ENCODE measurements around the gene LILRA1.
"Not testable (repeated sequence)": the region's sequence is repeated elsewhere in the genome, so short reads cannot be mapped to it uniquely, and the experiment has no call there.

Gene LILRA1

DNA sequence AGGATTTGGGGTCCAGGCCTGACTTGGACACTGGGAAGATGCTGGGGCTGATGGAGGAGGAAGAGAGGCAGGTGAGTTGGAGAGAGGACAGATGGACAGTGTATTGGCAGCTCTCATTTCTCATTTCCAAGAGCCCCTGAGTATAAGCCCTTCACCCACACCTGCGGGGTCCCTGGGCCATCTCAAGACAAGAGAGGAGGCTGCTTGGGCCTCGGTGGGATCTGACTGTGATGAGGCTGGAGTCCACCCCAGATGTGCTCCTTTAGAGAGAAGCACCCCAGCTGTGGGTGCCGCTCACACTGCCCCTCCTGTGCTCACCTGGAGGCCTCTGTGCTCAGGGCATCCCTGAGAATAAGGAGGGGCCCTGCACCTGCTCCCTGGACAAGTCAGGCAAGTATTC, 16.1 kb upstream of the LILRA1 start:
- DNase-seq (ENCODE audit: low spot score): no peak

DNA sequence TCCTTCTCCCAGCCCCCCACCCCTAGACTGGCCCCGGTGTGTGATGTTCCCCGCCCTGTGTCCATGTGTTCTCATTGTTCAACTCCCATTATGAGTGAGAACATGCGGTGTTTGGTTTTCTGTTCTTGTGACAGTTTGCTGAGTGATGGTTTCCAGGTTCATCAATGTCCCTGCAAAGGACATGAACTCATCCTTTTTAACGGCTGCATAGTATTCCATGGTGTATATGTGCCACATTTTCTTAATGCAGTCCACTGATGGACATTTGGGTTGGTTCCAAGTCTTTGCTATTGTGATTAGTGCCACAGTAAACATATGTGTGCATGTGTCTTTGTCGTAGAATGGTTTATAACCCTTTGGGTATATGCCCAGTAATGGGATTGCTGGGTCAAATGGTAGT, 15.2 kb upstream of the LILRA1 start:
- not testable (repeated sequence) for DNase-seq (ENCODE audit: low spot score)

DNA sequence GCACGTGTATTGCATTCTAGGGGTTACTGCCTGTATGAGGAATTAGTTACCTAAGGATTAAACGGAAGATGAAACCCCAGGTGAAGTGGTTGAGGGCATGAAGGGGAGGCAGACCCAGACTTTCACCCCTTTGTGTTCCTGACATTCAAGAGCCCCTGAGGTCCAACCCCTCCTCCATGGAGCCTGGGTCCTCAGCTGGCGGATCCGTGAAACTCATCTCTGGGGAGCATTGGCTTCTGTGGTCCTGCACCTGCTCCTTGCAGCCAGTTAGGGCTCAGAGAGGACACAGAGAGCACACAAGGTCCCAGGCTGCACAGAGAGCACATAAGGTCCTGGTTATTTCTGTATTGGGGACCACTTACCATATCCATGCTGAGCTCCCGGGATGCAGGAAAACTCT, 7.0 kb upstream of the LILRA1 start:
- DNase-seq (ENCODE audit: low spot score): no peak

DNA sequence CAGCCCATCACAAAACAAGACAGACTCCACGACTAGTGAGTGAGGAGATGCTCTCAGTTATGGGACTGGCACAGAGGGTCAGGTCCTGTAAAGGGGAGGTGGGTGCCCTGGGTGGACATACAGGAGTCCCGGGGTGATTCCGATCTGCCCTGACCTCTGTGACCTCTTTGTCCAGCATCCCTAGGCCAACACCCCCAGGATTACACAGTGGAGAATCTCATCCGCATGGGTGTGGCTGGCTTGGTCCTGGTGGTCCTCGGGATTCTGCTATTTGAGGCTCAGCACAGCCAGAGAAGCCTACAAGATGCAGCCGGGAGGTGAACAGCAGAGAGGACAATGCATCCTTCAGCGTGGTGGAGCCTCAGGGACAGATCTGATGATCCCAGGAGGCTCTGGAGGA, 6.4 kb upstream of the LILRA1 start:
- no peak for DNase-seq (ENCODE audit: low spot score)

DNA sequence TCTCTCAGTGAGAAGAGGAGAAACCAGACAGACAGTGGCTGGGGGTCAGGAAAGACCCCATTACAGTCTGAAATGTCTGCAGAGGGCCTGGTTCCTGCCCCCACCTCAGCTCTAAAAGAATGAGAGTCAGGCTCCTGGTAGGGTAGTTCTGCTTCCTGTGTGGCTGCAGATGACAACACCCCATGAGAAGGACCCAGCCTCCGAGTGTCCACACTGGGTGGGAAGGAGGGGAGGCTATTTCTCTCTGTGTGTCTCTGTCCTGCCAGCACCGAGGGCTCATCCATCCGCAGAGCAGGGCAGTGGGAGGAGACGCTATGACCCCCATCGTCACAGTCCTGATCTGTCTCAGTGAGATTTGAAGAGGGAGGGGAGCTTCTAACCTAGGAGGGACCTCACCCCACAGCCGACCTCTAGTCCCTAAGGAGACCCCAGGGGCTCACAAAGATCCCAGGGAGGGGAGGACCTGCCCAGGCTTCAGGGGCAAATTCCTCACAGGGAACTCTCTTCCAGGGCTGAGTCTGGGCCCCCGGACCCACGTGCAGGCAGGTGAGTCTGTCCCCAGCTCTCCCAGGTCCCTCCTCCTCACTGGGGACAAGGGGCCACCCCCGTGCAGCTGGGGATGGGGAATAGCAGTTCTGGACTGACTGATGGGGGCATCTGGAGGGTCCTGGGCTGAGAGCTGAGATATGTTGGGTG, 647 bp downstream of the LILRA1 start:
- DNase-seq (ENCODE audit: low spot score): not testable (repeated sequence)

DNA sequence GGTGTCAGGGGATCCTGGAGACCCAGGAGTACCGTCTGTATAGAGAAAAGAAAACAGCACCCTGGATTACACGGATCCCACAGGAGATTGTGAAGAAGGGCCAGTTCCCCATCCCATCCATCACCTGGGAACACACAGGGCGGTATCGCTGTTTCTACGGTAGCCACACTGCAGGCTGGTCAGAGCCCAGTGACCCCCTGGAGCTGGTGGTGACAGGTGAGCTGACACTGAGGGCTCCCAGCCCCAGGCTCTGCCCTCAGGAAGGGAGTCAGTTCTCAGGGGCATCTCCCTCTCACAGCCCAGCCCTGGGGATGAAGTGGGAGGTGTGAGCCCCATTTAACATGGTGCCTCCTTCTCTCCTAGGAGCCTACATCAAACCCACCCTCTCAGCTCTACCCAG, 1.3 kb downstream of the LILRA1 start:
- no peak for DNase-seq (ENCODE audit: low spot score)

DNA sequence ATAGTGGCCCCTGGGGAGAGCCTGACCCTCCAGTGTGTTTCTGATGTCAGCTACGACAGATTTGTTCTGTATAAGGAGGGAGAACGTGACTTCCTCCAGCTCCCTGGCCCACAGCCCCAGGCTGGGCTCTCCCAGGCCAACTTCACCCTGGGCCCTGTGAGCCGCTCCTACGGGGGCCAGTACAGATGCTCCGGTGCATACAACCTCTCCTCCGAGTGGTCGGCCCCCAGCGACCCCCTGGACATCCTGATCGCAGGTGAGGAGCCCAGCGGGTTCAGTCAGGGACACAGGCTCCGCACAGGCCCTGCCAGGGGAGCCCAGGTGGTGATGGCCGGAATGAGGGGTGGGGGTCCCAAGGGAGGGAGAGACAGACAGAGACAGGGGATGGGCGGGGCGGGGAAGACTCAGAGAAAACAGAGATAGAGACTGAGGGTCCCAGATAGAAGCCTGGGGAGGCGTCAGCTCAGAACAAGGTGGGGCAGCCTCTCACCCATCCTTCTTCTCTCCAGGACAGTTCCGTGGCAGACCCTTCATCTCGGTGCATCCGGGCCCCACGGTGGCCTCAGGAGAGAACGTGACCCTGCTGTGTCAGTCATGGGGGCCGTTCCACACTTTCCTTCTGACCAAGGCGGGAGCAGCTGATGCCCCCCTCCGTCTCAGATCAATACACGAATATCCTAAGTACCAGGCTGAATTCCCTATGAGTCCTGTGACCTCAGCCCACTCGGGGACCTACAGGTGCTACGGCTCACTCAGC, 2.4 kb downstream of the LILRA1 start:
- not testable (repeated sequence) for DNase-seq (ENCODE audit: low spot score)

DNA sequence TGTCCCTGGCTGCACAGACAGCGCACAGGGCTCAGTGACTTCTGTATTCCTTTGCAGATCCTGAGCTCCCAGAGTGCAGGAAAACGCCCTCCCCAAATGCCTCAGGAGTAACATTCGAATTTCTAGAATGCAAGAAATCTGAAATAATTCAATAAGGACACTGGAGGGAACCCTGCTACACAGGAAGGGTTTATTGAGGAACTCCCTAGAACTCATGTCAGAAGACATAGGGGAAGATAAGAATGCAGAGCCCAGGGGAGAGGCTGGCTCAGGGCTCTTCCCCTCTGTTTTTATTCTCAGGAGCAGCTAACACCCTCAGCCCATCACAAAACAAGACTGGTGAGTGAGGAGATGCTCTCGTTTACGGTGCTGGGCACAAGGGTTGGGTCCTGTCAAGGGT, 6.8 kb downstream of the LILRA1 start:
- DNase-seq (ENCODE audit: low spot score): no peak

DNA sequence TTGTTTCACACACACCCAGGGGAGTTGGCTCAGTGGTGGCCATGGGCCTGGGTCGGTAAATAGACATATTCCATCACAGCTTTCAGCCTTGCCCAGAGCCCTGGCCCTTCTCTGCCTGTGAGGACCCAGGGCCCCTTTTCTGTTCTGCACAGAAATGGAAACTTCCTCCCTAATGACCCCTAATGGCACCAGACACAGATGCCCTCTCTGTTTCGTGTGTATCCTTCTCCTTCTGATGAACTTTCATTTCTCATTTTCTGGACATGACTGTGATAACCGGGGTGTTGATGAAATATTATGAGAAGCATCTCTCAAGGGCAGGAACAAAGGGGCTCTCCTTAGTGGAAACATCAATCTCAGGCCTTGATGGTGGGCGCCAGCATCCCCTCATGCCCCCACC, 12.8 kb downstream of the LILRA1 start:
- no peak for DNase-seq (ENCODE audit: low spot score)

DNA sequence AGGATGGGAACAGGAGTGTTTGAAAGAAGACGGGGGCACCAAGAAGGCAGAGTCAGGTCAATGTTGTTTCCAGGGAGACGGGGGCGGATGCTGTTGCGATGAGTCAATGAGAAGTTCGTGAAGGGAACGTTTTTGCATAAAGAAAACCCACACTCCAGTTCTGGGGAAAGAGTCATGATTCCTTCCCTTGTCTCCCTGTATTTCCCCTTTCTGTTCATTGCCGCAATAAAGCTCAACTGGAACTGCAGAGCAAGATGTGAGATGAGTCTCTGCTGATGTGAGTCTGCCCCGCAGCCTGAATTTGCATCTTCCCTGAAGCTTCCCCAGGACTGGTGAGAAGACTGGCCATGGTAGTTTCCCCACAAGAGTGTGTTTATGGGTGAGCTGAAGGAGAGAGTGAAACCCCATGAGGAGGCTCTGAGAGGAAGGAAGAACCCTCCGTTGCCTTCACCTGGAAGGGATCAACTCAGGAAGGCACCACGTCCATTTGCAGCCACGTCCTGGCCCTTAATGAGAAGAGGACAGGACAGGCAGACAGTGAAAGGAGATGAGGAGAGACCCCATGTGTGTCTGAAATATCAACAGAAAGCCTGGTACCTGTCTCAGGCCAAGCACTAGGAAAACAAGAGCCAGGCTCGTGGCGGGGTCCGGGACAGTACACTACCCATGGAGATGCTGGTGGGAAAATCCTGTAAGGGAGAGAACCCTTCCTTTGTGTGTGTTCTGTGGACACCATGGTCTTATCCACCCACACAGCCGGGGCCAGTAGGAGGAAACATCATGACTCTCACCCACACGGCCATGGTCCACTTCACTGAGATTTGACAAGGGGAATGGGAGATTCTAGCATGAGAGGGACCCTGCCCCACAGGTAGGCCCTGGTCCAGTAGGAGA, 13.7 kb downstream of the LILRA1 start:
- no peak for DNase-seq (ENCODE audit: low spot score)

DNA sequence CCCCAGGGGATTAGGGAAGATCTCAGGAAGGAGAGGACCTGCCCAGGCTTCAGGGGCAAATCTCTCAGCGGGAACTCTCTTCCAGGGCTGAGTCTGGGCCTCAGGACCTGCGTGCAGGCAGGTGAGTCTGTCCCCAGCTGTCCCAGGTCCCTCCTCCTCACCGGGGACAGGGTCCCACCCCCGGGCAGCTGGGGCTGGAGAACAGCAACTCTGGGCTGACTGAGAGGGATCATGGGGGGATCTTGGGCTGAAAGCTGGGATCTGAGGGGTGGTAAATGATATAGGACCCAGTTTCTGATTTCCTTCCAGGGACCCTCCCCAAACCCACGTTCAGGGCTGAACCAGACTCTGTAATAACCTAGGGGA, 14.3 kb downstream of the LILRA1 start:
- DNase-seq (ENCODE audit: low spot score): no peak

DNA sequence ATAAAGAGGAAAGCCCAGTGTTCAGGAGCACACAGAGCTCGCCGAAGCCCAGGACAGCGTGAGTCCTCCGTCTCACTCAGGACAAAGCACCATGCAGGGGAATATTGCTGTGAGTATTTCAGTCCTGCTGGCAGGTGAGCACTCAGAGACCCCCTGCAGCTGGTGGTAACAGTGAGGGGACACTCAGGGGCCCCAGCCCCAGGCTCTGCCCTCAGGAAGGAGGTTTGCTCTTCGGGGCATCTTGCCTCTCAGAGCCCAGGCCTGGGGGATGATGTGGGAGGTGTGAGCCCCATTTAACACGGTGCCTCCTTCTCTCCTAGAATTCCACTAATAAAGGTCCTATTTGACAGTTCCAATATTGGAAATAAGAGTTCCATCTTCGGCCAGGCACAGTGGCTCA, 14.8 kb downstream of the LILRA1 start:
- DNase-seq (ENCODE audit: low spot score): no peak

DNA sequence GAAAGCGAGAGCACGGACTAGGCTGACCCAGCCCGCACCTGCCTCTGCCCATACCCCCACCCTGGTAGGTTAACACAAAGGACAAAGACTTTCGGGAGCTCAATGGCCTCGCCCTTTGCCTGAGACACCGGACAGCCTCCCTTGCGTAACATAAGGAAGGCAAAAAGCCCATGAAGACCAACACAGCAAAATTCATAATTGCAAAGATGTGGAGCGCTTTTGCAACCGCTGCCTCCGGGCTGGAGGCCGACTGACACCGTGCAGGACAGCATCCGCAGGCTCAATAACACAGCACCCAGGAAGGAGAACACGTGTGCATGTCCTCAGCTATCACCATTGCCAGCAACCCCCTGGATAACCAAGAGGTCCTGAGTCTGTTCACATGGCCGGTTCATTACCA, 15.4 kb downstream of the LILRA1 start:
- DNase-seq (ENCODE audit: low spot score): no peak

DNA sequence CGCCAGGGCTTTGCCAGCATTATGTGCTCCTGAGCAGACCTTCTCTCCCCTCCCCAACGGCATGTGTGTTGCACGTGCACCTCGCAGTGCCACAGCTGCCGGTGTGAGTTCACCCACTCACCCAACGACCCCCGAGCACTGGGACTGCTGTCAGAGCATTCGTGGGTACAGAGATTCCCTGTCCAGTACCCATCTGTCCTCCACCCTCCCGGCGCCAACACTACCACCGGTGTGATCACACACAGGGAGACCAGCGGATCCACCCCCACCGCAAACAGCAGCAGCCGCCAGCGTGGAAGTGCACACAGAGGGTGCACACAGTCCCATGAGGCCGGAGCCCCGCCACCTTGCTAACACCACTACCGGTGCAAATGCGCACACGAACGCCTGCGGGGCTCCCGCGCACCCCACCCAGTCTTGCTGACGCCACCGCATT, 15.9 kb downstream of the LILRA1 start:
- DNase-seq (ENCODE audit: low spot score): no peak

DNA sequence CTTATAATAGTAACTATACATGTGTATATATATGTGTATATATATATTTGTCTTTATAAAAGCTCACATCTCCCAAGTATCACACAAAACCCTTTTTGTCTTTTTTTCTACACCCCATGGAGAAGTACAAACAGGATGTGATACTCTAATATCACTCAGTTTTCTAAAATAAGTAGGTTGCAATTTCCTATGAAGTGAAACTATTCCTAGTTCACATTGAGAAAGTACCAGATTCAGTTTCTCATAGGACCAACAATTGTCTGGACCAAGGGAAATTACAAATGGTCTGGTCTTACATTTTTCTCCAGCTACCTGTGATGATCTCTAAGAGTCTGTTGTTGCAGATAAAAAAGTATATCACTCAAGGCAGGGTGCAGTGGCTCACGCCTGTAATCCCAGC, 19.0 kb downstream of the LILRA1 start:
- DNase-seq (ENCODE audit: low spot score): no peak

DNA sequence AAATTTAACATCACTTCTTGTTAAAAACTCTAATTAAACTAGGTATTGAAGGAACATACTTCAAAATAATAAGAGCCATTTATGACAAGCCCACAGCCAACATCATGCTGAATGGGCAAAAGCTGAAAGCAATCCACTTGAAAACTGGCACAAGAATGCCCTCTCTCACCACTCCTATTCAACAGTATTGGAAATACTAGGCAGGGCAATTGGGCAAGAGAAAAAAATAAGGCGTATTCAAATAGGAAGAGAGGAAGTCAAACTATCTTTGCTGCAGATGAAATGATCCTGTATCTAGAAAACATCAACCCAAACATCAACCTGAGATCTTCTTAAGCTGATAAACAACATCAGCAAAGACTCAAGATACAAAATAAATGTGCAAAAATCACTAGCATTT, 21.3 kb downstream of the LILRA1 start:
- DNase-seq (ENCODE audit: low spot score): no peak

DNA sequence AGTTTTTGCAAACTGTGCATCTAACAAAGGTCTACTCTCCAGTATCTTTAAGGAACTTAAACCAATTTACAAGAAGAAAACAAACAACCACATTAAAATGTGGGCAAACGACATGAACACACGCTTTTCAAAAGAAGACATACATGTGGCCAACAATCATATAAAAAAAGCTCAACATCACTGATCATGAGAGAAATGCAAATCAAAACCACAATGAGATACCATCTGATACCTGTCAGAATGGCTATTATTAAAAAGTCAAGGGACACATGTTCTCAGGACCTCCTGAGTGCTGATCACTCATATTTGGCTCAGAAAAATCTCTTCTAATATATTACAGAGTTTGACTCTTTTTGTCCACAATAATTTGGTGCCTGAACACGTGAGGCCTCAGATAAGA, 22.6 kb downstream of the LILRA1 start:
- no peak for DNase-seq (ENCODE audit: low spot score)

DNA sequence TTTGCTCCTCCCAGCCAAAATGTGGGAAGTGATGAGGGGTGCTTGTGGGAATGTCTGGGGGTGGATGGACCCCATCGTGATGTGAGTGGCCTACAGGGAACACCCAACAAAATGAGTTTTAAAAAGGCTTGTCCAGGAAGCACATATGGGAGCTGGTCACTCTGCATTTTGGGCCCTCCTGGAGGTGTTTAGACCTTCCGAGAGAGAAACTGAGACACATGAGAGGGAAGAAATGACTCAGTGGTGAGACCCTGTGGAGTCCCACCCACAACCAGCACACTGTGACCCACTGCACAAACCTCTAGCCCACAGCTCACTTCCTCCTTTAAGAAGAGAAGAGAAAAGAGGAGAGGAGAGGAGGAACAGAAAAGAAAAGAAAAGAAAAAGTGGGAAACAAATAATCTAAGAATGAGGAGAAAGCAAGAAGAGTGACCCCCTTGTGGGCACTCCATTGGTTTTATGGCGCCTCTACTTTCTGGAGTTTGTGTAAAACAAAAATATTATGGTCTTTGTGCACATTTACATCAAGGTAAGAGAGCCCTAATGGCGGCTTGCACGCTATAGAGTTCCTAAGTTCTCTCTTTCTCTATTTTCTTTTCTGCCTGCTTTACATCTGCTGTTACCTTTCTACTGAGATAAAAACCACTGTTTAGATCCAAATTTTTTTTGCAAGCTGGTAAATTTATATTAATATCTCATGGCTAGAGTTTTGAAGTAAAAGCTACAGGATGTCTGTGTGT, 23.6 kb downstream of the LILRA1 start:
- DNase-seq (ENCODE audit: low spot score): no peak

DNA sequence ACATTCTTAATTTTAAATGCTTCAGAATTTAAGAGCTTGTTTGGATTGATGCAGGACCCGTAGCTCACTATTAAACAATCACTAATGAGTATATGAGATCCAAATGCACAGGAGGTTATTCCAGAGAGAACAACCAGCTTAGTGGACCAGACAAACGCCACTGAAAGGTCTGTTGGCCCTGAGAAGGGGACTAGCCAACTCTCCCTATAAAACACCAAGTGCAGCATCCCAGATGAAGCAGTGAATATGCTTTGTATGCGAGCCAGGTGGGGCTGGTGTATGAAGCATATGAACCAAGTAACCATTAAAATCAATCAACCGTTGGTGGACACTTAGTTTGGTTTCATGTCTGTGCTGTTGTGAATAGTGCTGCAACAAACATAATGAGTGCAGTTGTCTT, 27.0 kb downstream of the LILRA1 start:
- no peak for DNase-seq (ENCODE audit: low spot score)

DNA sequence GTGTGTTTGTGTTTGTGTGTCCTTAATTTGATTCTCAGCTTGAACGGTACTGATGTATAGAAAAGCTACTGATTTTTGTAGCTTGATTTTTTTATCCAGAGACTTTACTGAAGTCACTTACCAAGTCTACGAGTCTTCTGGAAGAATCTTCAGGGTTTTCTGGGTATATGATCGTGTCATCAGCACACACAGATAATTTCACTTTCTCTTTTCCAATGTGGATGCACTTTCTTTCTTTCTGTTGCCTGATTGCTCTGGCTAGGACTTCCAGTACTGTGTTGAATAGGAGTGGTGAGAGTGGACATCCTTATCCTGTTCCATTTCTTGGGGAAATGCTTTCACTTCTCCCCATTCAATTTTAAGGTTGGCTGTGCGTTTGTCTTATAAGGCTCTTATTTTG, 29.0 kb downstream of the LILRA1 start:
- DNase-seq (ENCODE audit: low spot score): no peak

DNA sequence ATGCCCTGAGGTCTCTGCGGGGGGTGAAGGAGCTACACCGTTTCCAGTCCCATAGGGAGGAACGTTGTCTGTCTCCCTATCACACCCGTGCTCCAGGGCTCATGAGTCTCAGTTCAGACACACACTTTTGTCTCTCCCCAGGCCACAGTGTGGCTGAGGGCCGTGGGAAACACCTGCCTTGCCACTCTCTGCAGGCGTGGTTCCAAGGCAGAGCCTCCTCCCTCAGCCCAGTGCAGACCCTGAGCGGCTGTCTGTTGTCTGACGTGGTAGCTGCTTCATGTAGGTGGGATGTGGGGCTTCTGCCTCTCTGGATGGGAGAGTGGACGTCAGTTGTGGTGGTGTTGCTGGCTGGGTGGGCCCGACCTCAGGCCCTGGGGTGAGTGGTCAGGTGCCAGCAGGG, 30.8 kb downstream of the LILRA1 start:
- DNase-seq (ENCODE audit: low spot score): not testable (repeated sequence)

All from AG08396 (cell line).